A673 (cell line): Measurements from ENCODE around the gene FRY.

ENCODE experiments used
- CTCF ChIP-seq: fragments of 300-800, 200-600 bp; sonication (generic); conservative IDR thresholded peaks from 2 replicates; pipeline ENCODE4 v1.5.1; 2017; ENCODE audit warnings: low read depth, mild to moderate bottlenecking, antibody characterized with exemption, low read length, moderate library complexity, mixed read lengths
- EZH2 ChIP-seq: fragments of 200-600 bp; sonication (generic); IDR thresholded peaks from 2 replicates; pipeline ENCODE4 v1.6.1; 2017; ENCODE audit warnings: borderline replicate concordance, low read depth, mild to moderate bottlenecking, mixed read lengths, antibody characterized with exemption, low read length; ENCODE audit not compliant: poor library complexity, severe bottlenecking

GRCh38 chr13:32187651-32188050 lies 156.1 kb downstream of the FRY start:
- TF ChIP-seq CTCF: no peak
- no peak for TF ChIP-seq EZH2
